Smooth muscle cell (in vitro differentiated cells): ENCODE measurements around the gene COPRS. TPM values are rescaled to one million over a fixed set of nuclear protein-coding genes. Genes with fewer than 3 reads are reported as not detected.

ENCODE experiments used
- DNase-seq: peaks from one replicate; lab custom pipeline; 2025; ENCODE audit not compliant: unreplicated experiment; lab: John Stamatoyannopoulos, UW
- H2AFZ ChIP-seq: fragments of 200-600 bp; sonication (generic); 2 replicates; pipeline ENCODE4 v1.6.0; 2016; ENCODE audit warnings: antibody characterized with exemption, low read depth, mild to moderate bottlenecking
- H3F3A ChIP-seq: fragments of 200-600 bp; sonication (generic); 2 replicates; pipeline ENCODE4 v1.6.0; 2017; ENCODE audit warnings: antibody characterized with exemption, low read depth
- H3K27ac ChIP-seq: fragments of 200-600 bp; sonication (generic); 2 replicates; pipeline ENCODE4 v1.5.1; 2016; ENCODE audit warnings: low read depth, mild to moderate bottlenecking
- H3K27me3 ChIP-seq: fragments of 200-600 bp; sonication (generic); 2 replicates; pipeline ENCODE4 v1.6.1; 2016; ENCODE audit warnings: low read depth, mild to moderate bottlenecking
- H3K36me3 ChIP-seq: fragments of 200-600 bp; sonication (generic); 2 replicates; pipeline ENCODE4 v1.5.1; 2016; ENCODE audit warnings: low read depth
- H3K4me1 ChIP-seq: fragments of 200-600 bp; sonication (generic); 2 replicates; pipeline ENCODE4 v1.5.1; 2016; ENCODE audit warnings: low read depth
- H3K4me2 ChIP-seq: fragments of 200-600 bp; sonication (generic); 2 replicates; pipeline ENCODE4 v1.6.0; 2016; ENCODE audit warnings: mild to moderate bottlenecking
- H3K4me3 ChIP-seq: fragments of 200-600 bp; sonication (generic); 2 replicates; pipeline ENCODE4 v1.5.1; 2016; ENCODE audit warnings: mild to moderate bottlenecking
- H3K79me2 ChIP-seq: fragments of 200-600 bp; sonication (generic); 2 replicates; pipeline ENCODE4 v1.6.0; 2016; ENCODE audit warnings: low read depth, mild to moderate bottlenecking
- H3K9ac ChIP-seq: fragments of 200-600 bp; sonication (generic); 2 replicates; pipeline ENCODE4 v1.6.0; 2016; ENCODE audit warnings: low read depth
- H3K9me3 ChIP-seq: fragments of 200-600 bp; sonication (generic); replicated peaks from 2 replicates; pipeline ENCODE4 v1.5.1; 2016; ENCODE audit warnings: low read depth
- H4K20me1 ChIP-seq: fragments of 200-600 bp; sonication (generic); 2 replicates; pipeline ENCODE4 v1.6.0; 2016; ENCODE audit warnings: low read depth
- CTCF ChIP-seq: fragments of 200-600 bp; sonication (generic); IDR thresholded peaks from 2 replicates; pipeline ENCODE4 v1.5.1; 2017; ENCODE audit warnings: borderline replicate concordance, mild to moderate bottlenecking, antibody characterized with exemption; ENCODE audit not compliant: insufficient read depth, poor library complexity, severe bottlenecking
- WGBS: methylation state at CpG from one replicate; pipeline ENCODE4 v1.1.7; 2016; ENCODE audit warnings: low lambda C conversion rate; 5-methylcytosine and 5-hydroxymethylcytosine counted together
- polyA plus RNA-seq: library from polyadenylated mRNA; unstranded; fragments of >200 nt; fragmentation: Nextera tagmentation; extraction: Ambion mirVana; gene quantifications from 2 replicates; pipeline ENCODE4 v1.2.1, GENCODE V29; 2016
- total RNA-seq: library from RNA; depleted of rRNA; stranded (reverse); fragments of >200 nt; gene quantifications from 2 replicates; pipeline ENCODE4 v1.2.3, GENCODE V29; 2014

COPRS gene
- total and polyA plus RNA-seq, 2 experiments from 2014 or later: 55.7 to 78.9 TPM

- no peaks in the 10 kb centered on the region for H3K4me1 ChIP-seq
- H3K27ac ChIP-seq: no peak overlapping the region
- H3K9ac ChIP-seq: no peak overlapping the region
- H3K27me3 ChIP-seq: no peaks in the 10 kb centered on the region
- no peaks in the 10 kb centered on the region for H3K9me3 ChIP-seq
- H4K20me1 ChIP-seq: no peaks in the 10 kb centered on the region
- H3K4me2 ChIP-seq: peak overlapping the region; percentile 82
- peak overlapping the region; percentile 35 for H2AFZ ChIP-seq
- TF ChIP-seq CTCF: peak; percentile 96
- no peaks in the 10 kb centered on the region for H3K79me2 ChIP-seq
- peak; percentile 22 for DNase-seq
- no peaks in the 10 kb centered on the region for H3K36me3 ChIP-seq
- 35% methylated on average over 22 of the region's 22 CpGs for WGBS
- peaks cover 8% of the 10 kb centered on the region for H3F3A ChIP-seq
- peak overlapping the region; percentile 37 for H3K4me3 ChIP-seq
Observed at GRCh38 chr17:31842195-31843069, 16.6 kb downstream of the COPRS start.

DNA sequence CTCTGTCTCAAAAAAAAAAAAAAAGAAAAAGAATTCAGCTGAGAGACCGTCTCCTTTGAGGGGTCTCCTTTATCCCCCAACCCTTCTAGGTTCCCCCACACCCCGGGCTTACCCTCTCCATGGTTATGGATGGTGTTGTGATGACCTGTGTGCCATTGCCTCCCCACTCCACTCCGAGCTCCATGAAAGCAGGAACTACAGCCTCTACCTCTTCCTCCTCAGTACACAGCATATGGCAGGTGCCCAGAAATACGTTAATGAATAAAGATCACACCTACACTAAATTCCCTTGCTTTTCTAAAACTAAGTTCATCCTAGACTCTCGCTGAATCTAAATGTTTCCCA is 17.2 kb downstream of the COPRS start:
- Histone ChIP-seq H3K4me3 (no peak overlapping the region), H3F3A (peaks cover 8% of the 10 kb centered on the region), H4K20me1 (no peaks in the 10 kb centered on the region), H3K4me2 (no peak overlapping the region), H3K27ac (no peak overlapping the region), H3K27me3 (no peaks in the 10 kb centered on the region), H2AFZ (no peak overlapping the region), H3K9ac (no peak overlapping the region), H3K79me2 (no peaks in the 10 kb centered on the region), H3K4me1 (no peaks in the 10 kb centered on the region), H3K9me3 (no peaks in the 10 kb centered on the region), H3K36me3 (no peaks in the 10 kb centered on the region)
- TF ChIP-seq CTCF: no peak
- WGBS: 90% methylated on average over 5 of the region's 5 CpGs
- DNase-seq: no peak

GRCh38 chr17:31838636-31839225 is 20.3 kb downstream of the COPRS start:
- DNase-seq: no peak
- Histone ChIP-seq H4K20me1 (no peaks in the 10 kb centered on the region), H3K27ac (no peak overlapping the region), H3K36me3 (no peaks in the 10 kb centered on the region), H3K4me2 (no peak overlapping the region), H2AFZ (no peak overlapping the region), H3K9ac (no peak overlapping the region), H3K9me3 (no peaks in the 10 kb centered on the region), H3K27me3 (no peaks in the 10 kb centered on the region), H3F3A (peaks cover 8% of the 10 kb centered on the region), H3K79me2 (no peaks in the 10 kb centered on the region), H3K4me3 (no peak overlapping the region), H3K4me1 (no peaks in the 10 kb centered on the region)
- WGBS: 94% methylated on average over 5 of the region's 5 CpGs
- TF ChIP-seq CTCF: no peak
